D721Med (cell line): ENCODE data around the gene VPS13D.

ENCODE experiments used
- DNase-seq: peaks from one replicate; pipeline ENCODE4 v3.0.0; 2011; ENCODE audit warnings: low spot score; ENCODE audit not compliant: insufficient read length
- FAIRE-seq: peaks from 2 replicates; lab custom pipeline; 2011; peaks lifted over from hg19 to GRCh38; lab: Jason Lieb, UNC
- CTCF ChIP-seq: IDR thresholded peaks from 2 replicates; pipeline ENCODE4 v1.5.1; 2012; ENCODE audit warnings: mild to moderate bottlenecking, control low read depth; ENCODE audit not compliant: insufficient read depth; ENCODE audit errors: missing control alignments

VPS13D gene

GRCh38 chr1:12528021-12528852 lies 298.4 kb downstream of the VPS13D start:
- no peak for DNase-seq
- no peak for TF ChIP-seq CTCF
- FAIRE-seq, result no peak

GRCh38 chr1:12529640-12530174 lies 299.9 kb downstream of the VPS13D start:
- no peak for FAIRE-seq
- no peak for DNase-seq
- TF ChIP-seq CTCF, result no peak

GRCh38 chr1:12530462-12531178 lies 300.8 kb downstream of the VPS13D start:
- DNase-seq, result no peak
- FAIRE-seq, result no peak
- no peak for TF ChIP-seq CTCF

GRCh38 chr1:12531179-12531499 lies 301.3 kb downstream of the VPS13D start:
- FAIRE-seq (no peak), DNase-seq (no peak)
- TF ChIP-seq CTCF, result no peak

- DNase-seq, result no peak
- no peak for TF ChIP-seq CTCF
- FAIRE-seq, result no peak
These were observed 302.8 kb downstream of the VPS13D start for GRCh38 chr1:12532405-12533315.

GRCh38 chr1:12536023-12536639 lies 306.3 kb downstream of the VPS13D start:
- no peak for TF ChIP-seq CTCF
- FAIRE-seq (no peak), DNase-seq (no peak)
